GM12865 (cell line): ENCODE results near the gene FSTL5.

Experiments used
- DNase-seq: peaks from one replicate; pipeline ENCODE4 v3.0.0; 2010; ENCODE audit warnings: low read depth
- H3K4me3 ChIP-seq: 2 replicates; pipeline ENCODE4 v1.5.1; 2011; ENCODE audit warnings: mild to moderate bottlenecking, low read depth, low read length, control low read depth
- TF ChIP-seq, protein P1 (sequence below): IDR thresholded peaks from 2 replicates; pipeline ENCODE4 v1.5.1; 2011; ENCODE audit warnings: low read length, control low read depth, low read depth, inconsistent platforms; ENCODE audit not compliant: insufficient read depth; ENCODE audit errors: missing control alignments

FSTL5 gene

GRCh38 chr4:161704653-161705052, 459.1 kb downstream of the FSTL5 start:
- DNase-seq = no peak
- no peak overlapping the region for H3K4me3 ChIP-seq
- TF ChIP-seq, protein P1, sequence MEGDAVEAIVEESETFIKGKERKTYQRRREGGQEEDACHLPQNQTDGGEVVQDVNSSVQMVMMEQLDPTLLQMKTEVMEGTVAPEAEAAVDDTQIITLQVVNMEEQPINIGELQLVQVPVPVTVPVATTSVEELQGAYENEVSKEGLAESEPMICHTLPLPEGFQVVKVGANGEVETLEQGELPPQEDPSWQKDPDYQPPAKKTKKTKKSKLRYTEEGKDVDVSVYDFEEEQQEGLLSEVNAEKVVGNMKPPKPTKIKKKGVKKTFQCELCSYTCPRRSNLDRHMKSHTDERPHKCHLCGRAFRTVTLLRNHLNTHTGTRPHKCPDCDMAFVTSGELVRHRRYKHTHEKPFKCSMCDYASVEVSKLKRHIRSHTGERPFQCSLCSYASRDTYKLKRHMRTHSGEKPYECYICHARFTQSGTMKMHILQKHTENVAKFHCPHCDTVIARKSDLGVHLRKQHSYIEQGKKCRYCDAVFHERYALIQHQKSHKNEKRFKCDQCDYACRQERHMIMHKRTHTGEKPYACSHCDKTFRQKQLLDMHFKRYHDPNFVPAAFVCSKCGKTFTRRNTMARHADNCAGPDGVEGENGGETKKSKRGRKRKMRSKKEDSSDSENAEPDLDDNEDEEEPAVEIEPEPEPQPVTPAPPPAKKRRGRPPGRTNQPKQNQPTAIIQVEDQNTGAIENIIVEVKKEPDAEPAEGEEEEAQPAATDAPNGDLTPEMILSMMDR = no peak

DNA sequence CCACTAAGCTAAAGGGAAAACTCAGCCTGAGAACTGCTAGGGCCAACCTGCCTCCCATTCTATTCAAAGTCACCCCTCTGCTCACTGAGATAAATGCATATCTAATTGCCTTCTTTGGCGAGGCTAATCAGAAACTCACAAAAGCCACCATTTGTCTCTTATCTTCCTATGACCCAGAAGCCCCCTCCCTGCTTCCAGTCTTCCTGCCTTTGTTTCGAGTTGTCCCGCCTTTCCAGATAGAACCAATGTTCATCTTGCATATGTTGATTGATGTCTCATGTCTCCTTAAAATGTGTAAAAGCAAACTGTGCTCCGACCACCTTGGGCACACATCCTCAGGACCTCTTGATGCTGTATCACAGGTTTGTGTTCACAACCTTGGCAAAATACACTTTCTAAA, 459.8 kb downstream of the FSTL5 start:
- no peak overlapping the region for H3K4me3 ChIP-seq
- TF ChIP-seq, protein P1 = no peak
- no peak for DNase-seq

- TF ChIP-seq, protein P1 = peak; percentile 40
- no peak overlapping the region for H3K4me3 ChIP-seq
- DNase-seq = peak; percentile 6
Measured at GRCh38 chr4:161702287-161702686, 461.5 kb downstream of the FSTL5 start.

DNA sequence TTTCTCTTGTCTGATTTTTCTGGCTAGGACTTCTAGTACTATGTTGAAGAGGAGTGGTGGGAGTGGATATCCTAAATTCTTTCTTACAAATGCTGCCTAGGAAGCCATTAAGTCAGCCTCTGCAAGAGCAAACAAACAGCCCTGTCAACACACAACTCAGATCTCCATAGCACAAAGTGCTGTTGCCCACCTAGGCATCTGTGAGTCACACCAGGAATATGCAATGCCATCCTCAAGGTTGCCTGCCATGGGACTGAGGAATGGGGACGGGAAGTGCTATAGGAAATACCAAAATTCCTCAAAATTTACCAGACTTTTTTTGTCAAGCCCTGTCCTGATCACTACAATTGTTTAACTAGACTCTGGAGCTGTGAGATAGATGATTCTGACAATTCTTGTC, 466.9 kb downstream of the FSTL5 start:
- H3K4me3 ChIP-seq = no peak overlapping the region
- TF ChIP-seq, protein P1 = no peak
- no peak for DNase-seq

- TF ChIP-seq, protein P1 = no peak
- no peak overlapping the region for H3K4me3 ChIP-seq
- no peak for DNase-seq
Measured at GRCh38 chr4:161680146-161680545, 483.7 kb downstream of the FSTL5 start.

GRCh38 chr4:161664740-161665139, 499.1 kb downstream of the FSTL5 start:
- no peak overlapping the region for H3K4me3 ChIP-seq
- DNase-seq = no peak
- TF ChIP-seq, protein P1 = no peak

GRCh38 chr4:161663844-161664243, 500.0 kb downstream of the FSTL5 start:
- no peak overlapping the region for H3K4me3 ChIP-seq
- DNase-seq = no peak
- TF ChIP-seq, protein P1 = no peak
